ENCODE results near the gene NGB. TPM values are rescaled to one million over a fixed set of nuclear protein-coding genes. Genes with fewer than 3 reads are reported as not detected.

Gene NGB
- total RNA-seq, 1 donor from 2014 or later = not detected

DNA sequence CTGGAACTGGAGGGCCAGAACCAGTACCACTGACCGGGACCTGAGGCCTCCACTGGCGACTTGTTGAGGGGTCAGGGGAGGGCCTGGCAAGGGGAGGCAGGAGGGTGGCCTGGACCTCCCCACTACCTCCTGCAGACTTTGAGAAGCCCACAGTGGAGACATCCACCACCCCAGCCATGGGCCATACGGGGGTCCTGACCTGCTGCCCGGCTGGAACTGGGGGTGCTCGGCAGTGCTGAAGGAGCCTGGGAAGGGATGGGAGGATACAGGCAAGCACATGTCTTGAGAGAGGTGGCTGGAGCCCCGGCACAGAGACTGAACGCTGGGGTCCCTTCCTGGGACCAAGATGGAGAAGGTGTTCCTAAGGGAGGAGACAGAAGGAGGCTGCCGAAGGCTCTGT lies 14.3 kb downstream of the NGB start:
- H3K9me3 ChIP-seq = no peaks in the 10 kb centered on the region
- ATAC-seq (no peak), DNase-seq (peak; percentile 24)
- no peak overlapping the region for H3K4me3 ChIP-seq
- intact Hi-C loops (cut with DNase I) = no loop called here
- no peaks in the 10 kb centered on the region for H3K36me3 ChIP-seq
- no peak overlapping the region for H3K27ac ChIP-seq
- no peaks in the 10 kb centered on the region for H3K4me1 ChIP-seq
- TF ChIP-seq CTCF (IDR thresholded peaks at IDR 0.05) = no peak
- H3K27me3 ChIP-seq (ENCODE audit: low read depth) = peaks cover 20% of the 10 kb centered on the region

GRCh38 chr14:77253333-77254190 lies 17.4 kb downstream of the NGB start:
- H3K4me3 ChIP-seq = no peak overlapping the region
- H3K4me1 ChIP-seq = no peaks in the 10 kb centered on the region
- H3K27me3 ChIP-seq (ENCODE audit: low read depth) = peaks cover 7% of the 10 kb centered on the region
- intact Hi-C loops (cut with DNase I) = no loop called here
- H3K36me3 ChIP-seq = no peaks in the 10 kb centered on the region
- H3K27ac ChIP-seq = no peak overlapping the region
- H3K9me3 ChIP-seq = no peaks in the 10 kb centered on the region
- TF ChIP-seq CTCF (IDR thresholded peaks at IDR 0.05) = no peak
- ATAC-seq (no peak), DNase-seq (peak; percentile 40)

GRCh38 chr14:77251870-77252269 lies 19.1 kb downstream of the NGB start:
- no peaks in the 10 kb centered on the region for H3K36me3 ChIP-seq
- intact Hi-C loops (cut with DNase I) = no loop called here
- H3K27ac ChIP-seq = no peak overlapping the region
- H3K4me3 ChIP-seq = no peak overlapping the region
- DNase-seq (peak; percentile 13), ATAC-seq (no peak)
- no peaks in the 10 kb centered on the region for H3K9me3 ChIP-seq
- TF ChIP-seq CTCF (IDR thresholded peaks at IDR 0.05) = no peak
- H3K4me1 ChIP-seq = no peaks in the 10 kb centered on the region
- peaks cover 7% of the 10 kb centered on the region for H3K27me3 ChIP-seq (ENCODE audit: low read depth)

DNA sequence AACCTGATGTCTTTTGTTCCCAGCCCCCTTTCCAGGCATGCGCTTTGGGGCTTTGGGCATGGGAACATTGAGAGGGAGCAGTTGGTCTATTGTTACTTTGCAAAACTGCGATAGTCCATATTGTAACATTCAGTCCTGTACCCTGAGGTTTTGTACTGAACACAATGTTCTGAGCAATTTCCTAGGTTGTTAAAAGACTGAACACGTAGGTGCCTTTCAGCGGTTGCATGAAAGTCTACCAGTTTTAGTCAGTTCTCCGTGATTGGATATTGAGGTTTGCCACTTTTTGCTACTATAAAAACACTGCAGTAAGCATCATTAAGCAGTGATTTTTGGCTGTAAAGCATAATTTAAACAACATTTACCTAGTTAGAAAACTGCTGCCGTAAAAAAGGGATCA lies 20.1 kb downstream of the NGB start:
- ATAC-seq (no peak), DNase-seq (no peak)
- Histone ChIP-seq H3K27me3 (ENCODE audit: low read depth) (peaks cover 7% of the 10 kb centered on the region), H3K9me3 (no peaks in the 10 kb centered on the region), H3K4me1 (no peaks in the 10 kb centered on the region), H3K4me3 (no peak overlapping the region), H3K27ac (no peak overlapping the region), H3K36me3 (no peaks in the 10 kb centered on the region)
- intact Hi-C loops (cut with DNase I) = no loop called here
- no peak for TF ChIP-seq CTCF (IDR thresholded peaks at IDR 0.05)

DNA sequence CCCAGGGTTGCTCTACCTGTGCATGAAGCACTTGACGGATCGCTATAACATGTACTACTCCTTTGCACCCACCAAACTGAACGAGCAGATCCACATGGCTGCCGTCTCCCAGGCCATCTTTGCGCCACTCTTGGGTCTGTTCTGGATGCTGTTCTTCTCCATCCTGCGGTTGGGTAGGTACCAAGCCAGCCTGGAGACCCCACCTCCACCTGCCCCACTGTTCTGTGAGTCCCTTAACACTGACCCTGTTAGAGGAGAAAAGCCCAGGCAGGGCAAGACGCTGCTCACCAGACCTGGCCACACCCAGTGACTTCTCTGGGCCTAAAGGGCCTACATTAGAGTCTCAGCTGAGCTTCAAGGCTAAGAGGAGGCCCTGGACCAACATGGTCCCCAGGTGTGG lies 21.7 kb downstream of the NGB start:
- H3K27me3 ChIP-seq (ENCODE audit: low read depth) = peaks cover 7% of the 10 kb centered on the region
- no peak for ATAC-seq
- TF ChIP-seq CTCF (IDR thresholded peaks at IDR 0.05) = no peak
- no peaks in the 10 kb centered on the region for H3K4me1 ChIP-seq
- intact Hi-C loops (cut with DNase I) = no loop called here
- H3K9me3 ChIP-seq = no peaks in the 10 kb centered on the region
- no peaks in the 10 kb centered on the region for H3K36me3 ChIP-seq
- H3K27ac ChIP-seq = no peak overlapping the region
- H3K4me3 ChIP-seq = no peak overlapping the region
- DNase-seq = peak; percentile 27

Data from lower lobe of right lung (tissue), 2 donors.